H1 (cell line): Measurements from ENCODE around the gene RASSF3. TPM values are rescaled to one million over a fixed set of nuclear protein-coding genes. Genes with fewer than 3 reads are reported as not detected.

Experiments
- BCL11A ChIP-seq, 2 experiments: IDR thresholded peaks; one replicate each; pipeline ENCODE4 v1.6.1; 2011; ENCODE audit warnings: low read depth in 2 of 2, low read length in 2 of 2, mild to moderate bottlenecking in 2 of 2
- CTBP2 ChIP-seq: IDR thresholded peaks from 2 replicates; pipeline ENCODE4 v1.7.0; 2011; ENCODE audit warnings: borderline replicate concordance, mild to moderate bottlenecking, moderate library complexity, mixed read lengths, low read length; ENCODE audit not compliant: insufficient read depth, insufficient read length
- polyA plus RNA-seq, 7 experiments: library from polyadenylated mRNA; depleted of rRNA in 3 of 7; stranded (reverse) in 5 of 7; unstranded in 2 of 7; fragments of >200 nt in 5 of 7; fragments of 200-250 nt in 2 of 7; gene quantifications; 1 replicate in 5 of 7; 2 replicates in 1 of 7; 4 replicates in 1 of 7; pipeline versions ENCODE4 v1.2.1 to v1.2.3, GENCODE V29; 2011 to 2013; ENCODE audit warnings: missing spikeins in 2 of 7, mixed read lengths in 2 of 7
- total RNA-seq: library from RNA; stranded (reverse); fragmentation: NEBNext Ultra II Directional; extraction: Animal tissue kit (Norgen Biotek cat#: 25700); gene quantifications from 2 replicates; pipeline ENCODE4 v1.2.1, GENCODE V29; 2021
- TF ChIP-seq, protein P1 (sequence below): fragments of 300-600 bp; sonication (generic); IDR thresholded peaks from 2 replicates; pipeline ENCODE4 v1.7.1; 2012; ENCODE audit warnings: low read length, moderate library complexity, mild to moderate bottlenecking, inconsistent platforms; ENCODE audit not compliant: insufficient replicate concordance
- TF ChIP-seq, protein P2 (sequence below): IDR thresholded peaks from 2 replicates; pipeline ENCODE4 v1.6.1; 2012; ENCODE audit warnings: low read length, inconsistent platforms

Gene RASSF3
- total and polyA plus RNA-seq, 2 of the 8 experiments (the other 6 are each of a cell fraction or from before 2014, with no cell fraction given), result 19.1 to 64.3 TPM

DNA sequence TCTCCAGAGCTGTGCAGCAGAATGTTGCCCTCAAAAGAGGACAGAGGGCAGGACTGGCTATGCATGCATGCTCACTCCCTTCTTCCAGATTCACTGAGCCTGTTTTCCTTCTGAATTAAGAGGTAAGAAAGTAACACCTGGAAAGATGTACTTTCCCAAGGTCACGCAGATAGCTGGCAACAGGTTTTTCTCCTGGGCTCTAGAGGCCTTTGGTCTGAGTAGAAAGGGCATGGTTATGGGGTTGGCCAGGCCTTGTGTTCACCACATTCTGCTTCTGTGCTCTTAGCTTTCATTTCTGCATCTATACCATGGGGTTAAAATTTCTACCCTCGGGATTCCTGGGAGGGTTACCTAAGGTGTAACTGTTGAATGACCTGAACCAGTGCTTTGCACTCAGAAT, 57.5 kb downstream of the RASSF3 start (continued):
- TF ChIP-seq, protein P1, sequence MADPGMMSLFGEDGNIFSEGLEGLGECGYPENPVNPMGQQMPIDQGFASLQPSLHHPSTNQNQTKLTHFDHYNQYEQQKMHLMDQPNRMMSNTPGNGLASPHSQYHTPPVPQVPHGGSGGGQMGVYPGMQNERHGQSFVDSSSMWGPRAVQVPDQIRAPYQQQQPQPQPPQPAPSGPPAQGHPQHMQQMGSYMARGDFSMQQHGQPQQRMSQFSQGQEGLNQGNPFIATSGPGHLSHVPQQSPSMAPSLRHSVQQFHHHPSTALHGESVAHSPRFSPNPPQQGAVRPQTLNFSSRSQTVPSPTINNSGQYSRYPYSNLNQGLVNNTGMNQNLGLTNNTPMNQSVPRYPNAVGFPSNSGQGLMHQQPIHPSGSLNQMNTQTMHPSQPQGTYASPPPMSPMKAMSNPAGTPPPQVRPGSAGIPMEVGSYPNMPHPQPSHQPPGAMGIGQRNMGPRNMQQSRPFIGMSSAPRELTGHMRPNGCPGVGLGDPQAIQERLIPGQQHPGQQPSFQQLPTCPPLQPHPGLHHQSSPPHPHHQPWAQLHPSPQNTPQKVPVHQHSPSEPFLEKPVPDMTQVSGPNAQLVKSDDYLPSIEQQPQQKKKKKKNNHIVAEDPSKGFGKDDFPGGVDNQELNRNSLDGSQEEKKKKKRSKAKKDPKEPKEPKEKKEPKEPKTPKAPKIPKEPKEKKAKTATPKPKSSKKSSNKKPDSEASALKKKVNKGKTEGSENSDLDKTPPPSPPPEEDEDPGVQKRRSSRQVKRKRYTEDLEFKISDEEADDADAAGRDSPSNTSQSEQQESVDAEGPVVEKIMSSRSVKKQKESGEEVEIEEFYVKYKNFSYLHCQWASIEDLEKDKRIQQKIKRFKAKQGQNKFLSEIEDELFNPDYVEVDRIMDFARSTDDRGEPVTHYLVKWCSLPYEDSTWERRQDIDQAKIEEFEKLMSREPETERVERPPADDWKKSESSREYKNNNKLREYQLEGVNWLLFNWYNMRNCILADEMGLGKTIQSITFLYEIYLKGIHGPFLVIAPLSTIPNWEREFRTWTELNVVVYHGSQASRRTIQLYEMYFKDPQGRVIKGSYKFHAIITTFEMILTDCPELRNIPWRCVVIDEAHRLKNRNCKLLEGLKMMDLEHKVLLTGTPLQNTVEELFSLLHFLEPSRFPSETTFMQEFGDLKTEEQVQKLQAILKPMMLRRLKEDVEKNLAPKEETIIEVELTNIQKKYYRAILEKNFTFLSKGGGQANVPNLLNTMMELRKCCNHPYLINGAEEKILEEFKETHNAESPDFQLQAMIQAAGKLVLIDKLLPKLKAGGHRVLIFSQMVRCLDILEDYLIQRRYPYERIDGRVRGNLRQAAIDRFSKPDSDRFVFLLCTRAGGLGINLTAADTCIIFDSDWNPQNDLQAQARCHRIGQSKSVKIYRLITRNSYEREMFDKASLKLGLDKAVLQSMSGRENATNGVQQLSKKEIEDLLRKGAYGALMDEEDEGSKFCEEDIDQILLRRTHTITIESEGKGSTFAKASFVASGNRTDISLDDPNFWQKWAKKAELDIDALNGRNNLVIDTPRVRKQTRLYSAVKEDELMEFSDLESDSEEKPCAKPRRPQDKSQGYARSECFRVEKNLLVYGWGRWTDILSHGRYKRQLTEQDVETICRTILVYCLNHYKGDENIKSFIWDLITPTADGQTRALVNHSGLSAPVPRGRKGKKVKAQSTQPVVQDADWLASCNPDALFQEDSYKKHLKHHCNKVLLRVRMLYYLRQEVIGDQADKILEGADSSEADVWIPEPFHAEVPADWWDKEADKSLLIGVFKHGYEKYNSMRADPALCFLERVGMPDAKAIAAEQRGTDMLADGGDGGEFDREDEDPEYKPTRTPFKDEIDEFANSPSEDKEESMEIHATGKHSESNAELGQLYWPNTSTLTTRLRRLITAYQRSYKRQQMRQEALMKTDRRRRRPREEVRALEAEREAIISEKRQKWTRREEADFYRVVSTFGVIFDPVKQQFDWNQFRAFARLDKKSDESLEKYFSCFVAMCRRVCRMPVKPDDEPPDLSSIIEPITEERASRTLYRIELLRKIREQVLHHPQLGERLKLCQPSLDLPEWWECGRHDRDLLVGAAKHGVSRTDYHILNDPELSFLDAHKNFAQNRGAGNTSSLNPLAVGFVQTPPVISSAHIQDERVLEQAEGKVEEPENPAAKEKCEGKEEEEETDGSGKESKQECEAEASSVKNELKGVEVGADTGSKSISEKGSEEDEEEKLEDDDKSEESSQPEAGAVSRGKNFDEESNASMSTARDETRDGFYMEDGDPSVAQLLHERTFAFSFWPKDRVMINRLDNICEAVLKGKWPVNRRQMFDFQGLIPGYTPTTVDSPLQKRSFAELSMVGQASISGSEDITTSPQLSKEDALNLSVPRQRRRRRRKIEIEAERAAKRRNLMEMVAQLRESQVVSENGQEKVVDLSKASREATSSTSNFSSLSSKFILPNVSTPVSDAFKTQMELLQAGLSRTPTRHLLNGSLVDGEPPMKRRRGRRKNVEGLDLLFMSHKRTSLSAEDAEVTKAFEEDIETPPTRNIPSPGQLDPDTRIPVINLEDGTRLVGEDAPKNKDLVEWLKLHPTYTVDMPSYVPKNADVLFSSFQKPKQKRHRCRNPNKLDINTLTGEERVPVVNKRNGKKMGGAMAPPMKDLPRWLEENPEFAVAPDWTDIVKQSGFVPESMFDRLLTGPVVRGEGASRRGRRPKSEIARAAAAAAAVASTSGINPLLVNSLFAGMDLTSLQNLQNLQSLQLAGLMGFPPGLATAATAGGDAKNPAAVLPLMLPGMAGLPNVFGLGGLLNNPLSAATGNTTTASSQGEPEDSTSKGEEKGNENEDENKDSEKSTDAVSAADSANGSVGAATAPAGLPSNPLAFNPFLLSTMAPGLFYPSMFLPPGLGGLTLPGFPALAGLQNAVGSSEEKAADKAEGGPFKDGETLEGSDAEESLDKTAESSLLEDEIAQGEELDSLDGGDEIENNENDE, result no peak
- TF ChIP-seq, protein P2, sequence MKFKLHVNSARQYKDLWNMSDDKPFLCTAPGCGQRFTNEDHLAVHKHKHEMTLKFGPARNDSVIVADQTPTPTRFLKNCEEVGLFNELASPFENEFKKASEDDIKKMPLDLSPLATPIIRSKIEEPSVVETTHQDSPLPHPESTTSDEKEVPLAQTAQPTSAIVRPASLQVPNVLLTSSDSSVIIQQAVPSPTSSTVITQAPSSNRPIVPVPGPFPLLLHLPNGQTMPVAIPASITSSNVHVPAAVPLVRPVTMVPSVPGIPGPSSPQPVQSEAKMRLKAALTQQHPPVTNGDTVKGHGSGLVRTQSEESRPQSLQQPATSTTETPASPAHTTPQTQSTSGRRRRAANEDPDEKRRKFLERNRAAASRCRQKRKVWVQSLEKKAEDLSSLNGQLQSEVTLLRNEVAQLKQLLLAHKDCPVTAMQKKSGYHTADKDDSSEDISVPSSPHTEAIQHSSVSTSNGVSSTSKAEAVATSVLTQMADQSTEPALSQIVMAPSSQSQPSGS, result no peak
- no peak for TF ChIP-seq BCL11A (IDR thresholded peaks at IDR 0.05; ENCODE audit: low read depth in 2 of 2, low read length in 2 of 2)
- TF ChIP-seq CTBP2, result no peak
- TF ChIP-seq, all 59 proteins: peak for 0
